Activated CD4-positive, CD25-positive, alpha-beta regulatory T cell treated with anti-CD3 and anti-CD28 coated beads, Interleukin-2, amount 50 U/mL, for 72 hours (primary cell): ENCODE results near the gene TRMT61A.
A peak's percentile ranks its signal among the peaks of the same experiment; 100 is the strongest.

Experiments
- DNase-seq: peaks from one replicate; pipeline ENCODE4 v3.0.0; 2021

The TRMT61A gene

DNA sequence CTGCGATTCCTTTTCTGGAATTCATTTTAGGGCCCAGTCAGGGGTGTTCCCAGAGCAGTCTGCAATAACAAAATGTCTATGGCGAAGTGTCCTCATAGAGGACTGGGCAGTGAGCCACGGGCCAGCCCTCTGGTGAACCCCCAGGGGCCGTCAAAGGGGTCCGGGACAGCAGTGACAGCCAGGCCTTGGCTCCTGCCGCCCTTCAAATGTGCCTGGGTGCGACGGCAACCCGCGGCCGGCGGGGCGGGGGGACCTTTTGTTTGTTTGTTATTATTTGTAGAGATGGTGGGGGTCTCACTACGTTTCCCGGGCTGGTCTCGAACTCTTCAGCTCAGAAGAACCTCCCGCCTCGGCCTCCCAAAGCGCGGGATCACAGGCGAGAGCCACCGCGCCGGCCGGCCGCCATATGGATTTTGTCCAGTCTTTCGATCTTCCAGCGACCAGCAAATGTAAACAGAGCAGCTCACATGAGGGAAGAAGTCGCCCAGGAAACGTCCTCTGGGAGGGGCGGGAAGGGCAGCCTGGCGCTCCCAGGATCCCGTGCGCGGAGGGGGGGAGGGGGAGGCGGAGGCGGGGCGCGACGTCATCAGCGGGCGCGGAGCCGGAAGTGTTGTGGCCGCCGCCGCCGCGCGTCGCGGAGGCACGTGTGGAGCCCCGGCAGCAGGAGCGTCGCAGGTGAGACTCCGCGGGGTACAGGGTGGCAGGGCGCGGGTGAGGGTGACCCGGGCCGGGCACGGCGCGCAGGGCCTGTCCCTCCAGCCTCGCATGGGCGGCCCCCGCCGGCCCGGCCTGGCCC lies at the start of gene TRMT61A:
TSS of gene TRMT61A (plus strand) at position 610 of the 796 bp plus-strand sequence. CDS start 783 bp downstream, outside the sequence.
- DNase-seq = peak; percentile 79

DNA sequence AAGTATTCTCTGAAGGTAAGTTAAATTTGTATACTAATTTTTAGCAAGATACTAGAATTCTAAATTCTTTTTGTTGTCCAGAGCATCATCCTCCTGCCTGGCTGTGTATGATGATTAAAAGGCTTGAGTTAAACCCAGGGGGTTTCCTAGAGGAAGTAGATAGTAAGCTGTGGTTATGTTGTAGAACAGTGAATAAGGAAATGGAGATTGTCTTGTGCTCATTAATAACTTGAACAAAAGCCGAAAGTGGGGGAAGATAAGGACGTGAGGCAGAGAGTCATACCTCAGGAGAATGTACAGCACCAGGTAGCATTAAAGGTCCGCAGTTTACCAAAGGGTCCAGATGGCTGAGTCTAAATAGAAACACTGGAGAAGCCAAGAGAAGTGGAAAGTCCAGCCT lies 48.4 kb upstream of the TRMT61A start:
- DNase-seq = no peak

DNA sequence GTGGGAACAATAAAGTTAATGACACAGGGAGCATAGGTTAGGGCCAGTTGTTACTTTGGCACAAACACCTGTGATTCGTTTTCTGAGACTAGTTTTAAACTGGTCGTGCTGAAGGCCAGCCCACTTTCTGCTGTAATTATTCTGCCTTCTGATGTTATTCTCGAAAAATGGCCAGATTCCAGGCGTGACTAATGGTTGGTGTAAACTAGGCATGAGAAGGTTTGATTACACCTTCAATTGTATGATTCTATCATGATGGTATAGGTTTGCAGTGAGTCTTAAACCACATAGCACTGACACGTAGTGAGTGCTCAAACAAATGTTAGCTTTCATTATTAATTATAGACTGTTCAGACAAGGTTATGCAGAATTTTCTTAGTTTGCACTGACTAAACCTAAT lies 45.4 kb upstream of the TRMT61A start:
- DNase-seq = no peak

DNA sequence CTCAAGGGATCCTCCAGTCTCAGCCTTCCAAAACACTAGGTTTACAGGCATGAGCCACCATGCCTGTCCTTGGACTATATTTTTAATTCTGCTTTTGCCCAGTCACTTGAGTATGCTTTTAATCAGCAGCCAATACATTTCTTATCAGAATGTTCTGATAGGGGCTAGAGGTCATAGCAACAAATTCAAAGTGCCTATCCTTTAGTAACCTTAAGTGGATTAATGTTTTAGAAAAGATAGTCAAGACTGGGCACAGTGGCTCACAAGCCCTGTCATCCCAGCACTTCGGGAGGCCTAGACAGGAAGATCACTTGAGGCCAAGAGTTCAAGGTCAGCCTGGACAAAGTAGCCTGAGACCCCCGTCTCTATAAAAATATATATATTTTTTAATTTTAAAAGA lies 43.5 kb upstream of the TRMT61A start:
- DNase-seq = no peak

DNA sequence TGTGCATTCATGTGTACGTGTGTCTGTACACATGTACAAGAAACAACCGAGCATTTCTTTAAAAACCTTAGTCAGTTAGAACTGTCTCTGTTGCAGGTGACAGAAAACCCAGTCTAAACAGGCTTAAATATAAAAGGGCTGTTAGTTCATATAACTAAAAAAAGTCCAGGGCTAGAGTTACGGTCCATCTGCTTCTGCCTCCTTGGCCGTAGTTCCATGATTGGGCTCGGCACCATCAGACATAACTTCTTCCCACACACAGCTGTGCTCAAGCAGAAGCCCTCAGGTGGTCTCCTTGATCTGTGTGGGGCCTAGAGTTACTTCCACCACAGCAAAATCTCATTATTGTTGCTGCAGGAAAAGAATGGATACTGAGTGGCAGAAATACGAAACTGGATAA lies 40.9 kb upstream of the TRMT61A start:
- DNase-seq = no peak

DNA sequence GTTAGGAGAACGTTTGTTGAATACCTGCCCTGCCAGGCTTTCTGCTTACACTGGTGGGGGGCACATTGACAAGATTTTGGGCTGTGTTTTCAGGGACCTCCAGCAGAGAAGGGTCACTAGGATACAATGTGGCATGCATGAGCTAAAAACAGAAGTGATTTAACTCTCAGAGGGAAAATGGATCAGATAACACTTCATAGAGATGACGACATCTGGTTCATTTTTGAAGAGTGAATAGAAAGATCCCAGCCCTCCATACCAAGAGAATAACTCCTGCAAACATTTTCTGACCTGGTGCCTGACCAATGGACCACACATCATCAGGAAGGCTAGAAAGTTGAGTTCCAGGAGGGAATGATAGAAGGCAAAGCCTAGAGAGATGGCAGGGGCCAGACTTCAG lies 40.0 kb upstream of the TRMT61A start:
- DNase-seq = no peak

DNA sequence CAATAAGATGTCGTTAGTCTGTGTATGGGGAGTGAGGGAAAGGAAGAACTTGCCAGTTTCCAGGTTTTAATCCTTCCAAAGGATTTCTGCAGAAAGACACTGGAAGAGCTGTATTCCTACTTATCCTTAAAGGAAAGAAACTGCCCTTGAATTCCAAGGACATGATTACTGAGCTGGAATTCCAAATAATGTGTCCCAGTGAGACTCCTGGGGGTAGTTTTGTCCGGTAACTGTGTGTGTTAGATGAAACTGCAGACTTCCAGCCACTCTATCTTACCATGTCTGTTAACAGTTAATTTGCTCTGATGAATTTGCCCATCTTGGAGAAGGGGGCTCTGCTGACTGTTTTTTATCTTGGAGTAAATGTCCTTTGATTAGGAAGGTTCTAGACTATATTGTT lies 39.4 kb upstream of the TRMT61A start:
- DNase-seq = no peak

DNA sequence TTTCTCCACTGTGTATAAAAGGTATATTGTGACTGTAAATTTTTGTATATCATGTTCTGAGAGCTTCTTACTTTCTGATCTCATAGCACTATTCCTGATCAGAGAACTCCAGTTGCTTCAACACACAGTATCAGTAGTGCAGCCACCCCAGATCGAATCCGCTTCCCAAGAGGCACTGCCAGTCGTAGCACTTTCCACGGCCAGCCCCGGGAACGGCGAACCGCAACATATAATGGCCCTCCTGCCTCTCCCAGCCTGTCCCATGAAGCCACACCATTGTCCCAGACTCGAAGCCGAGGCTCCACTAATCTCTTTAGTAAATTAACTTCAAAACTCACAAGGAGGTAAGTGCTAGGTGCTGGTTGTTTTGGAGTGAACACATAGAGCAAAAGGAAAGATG lies 37.3 kb upstream of the TRMT61A start:
- DNase-seq = no peak

DNA sequence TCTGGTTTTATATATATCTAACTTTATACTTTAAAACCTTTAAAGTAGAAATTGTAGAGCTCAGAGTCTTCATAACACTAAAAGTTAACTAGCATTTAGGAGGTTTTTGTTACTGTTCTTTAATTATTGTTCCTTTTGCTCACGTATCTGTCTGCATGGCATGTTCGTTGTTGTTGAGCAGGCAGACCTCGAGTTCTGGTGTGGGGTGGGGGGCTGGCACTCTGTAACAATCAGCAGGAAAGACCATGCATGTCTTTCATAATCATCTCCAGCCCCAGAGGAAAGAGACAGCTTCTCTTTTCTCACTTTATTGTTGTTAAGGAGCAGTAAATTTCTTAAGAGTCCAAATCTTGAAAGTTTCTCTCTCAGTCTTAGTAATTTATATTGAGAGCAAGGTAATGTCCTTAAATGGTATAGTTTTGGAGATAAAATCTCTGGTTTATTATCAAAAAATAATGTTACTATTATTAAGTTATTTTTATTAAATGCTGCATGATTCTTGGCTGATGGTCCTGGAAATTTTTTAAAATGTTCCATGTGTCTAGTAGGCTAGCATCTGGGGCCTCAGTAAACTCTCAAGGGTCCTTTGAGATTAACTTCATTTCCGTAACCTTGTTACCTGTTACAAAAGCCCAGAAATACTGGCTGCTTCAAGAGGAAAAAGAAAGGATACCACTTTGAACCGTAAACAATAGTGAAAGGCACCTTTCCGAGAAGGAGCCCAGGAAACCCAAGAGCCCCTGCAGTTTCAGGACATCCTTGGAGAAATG lies 36.7 kb upstream of the TRMT61A start:
- no peak for DNase-seq

DNA sequence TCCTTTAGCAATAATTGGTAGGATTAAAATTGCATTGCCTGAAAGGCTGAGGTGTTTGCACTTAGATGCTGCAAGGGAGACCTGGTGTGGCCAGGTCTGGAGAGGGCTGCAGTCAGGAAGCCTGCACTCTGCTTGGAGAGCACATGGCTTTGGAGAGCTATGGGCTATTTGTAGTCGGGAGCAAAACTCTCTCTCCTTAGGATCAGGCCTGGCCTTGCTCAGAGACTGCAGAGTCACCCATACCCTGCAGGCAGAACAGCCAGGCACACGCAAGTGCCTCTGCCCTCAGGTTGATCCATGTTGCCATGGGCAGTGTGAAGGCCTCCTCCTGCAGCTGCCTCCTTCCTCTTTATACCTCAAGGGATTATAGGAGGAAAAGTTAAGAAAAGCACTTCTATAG lies 33.1 kb upstream of the TRMT61A start:
- no peak for DNase-seq

DNA sequence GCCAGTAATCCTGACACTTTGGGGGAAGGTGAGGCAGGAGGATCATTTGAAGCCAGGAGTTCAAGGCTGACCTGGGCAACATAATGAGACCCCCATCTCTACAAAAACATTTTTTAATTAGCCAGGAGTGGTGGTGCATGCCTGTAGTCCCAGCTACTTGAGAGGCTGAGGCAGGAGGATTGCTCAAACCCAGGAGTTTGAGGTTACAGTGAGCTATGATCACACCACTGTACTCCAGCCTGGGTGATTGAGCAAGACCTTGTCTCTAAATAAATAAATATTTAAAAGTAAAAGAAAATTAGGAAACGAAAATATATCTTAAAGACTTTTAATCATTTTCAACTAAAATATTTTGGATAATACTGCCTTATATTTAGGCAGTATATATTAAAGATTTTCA lies 32.2 kb upstream of the TRMT61A start:
- no peak for DNase-seq

DNA sequence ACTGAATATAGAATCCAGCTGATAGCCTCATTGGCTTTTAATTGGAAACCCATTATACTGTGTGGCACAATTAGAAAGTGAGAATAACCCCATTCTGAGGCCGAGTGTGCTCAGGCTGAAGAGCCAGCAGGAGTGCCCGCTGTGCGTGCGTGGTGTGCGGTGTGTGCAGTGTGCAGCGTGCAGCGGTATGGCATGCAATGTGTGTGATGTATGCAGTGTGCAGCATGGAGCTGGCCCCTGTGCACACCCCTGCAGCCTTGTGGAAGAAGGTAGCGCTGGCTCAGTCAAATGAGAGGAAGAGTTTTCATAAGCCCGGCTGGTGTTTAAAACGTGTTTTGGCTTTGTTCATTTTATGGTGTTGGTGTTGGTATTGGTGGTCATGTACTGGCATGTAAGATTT lies 29.3 kb upstream of the TRMT61A start:
- DNase-seq = no peak

DNA sequence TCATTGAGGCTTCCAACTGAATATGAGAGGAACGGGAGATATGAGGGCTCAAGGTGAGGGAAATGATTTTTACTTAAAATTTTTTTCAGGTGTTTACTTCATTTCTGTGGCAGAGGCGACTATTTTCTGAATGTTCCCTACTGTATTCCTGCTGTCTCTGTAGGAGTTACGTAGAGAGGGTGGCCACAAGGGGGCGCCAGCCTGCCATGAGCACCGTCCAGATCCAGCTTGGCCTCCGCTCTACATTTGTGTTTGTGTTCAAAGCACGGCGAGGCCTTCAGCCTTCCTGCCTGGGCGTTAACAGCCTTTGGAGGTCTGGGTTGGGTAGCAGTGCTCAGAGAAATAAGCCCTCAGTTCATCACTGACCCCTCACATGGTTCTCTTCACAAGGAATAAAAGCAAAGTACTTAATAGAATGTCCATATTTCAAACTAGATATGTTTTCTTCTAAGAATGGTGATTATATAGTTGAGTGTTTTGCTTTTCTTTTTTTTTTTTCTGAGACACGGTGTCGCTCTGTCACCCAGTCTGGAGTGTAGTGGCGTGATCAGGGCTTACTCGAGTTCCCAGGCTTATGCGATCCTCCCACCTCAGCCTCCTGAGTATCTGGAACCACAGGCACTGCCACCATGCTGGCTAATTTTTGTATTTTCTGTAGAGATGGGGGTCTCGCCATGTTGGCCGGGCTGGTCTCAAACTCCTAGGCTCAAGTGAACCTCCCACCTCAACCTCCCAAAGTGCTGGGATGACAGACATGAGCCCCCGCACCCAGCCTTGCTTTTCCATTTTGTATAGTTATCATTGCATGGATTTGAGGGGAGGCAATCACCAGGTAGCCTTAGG lies 28.6 kb upstream of the TRMT61A start:
- peak; percentile 78 for DNase-seq

DNA sequence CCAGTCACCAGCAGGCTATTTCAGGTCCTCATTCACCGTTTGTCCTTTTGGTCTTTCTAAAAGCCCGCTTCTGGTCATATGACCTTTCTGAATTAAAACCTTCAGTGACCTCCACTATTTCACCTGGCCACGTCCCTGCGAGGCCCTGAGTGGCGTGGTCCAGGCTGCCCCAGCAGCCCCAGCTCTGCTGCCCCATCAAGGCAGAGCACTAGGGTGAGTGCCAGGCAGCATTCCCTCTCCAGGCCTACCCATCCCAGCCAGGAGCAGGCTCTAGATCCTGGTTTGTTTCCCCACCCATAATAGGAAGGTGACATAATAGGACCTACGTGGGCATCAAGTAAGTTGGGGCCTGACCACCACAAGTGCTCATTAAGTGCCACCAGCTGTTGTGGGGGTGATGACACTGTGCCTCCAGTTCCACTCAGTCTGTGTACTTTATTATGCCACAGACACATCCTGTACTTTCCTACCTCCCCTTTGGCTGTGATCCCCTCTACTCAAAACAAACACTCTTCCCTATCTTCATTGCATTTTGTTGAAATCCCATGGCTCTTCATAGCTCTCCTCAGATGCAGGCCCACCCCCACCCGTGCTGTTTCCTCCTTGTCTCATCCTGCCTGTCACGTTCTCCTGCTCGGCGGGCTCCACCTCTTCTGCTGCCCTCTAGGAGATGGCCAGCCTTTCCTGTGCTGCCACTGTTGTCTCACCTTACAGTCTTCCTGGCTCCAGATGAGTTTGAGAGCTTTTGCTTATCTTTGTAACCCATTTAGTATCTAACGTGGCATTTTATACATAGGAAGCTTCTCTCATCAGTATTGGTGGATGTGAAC lies 27.7 kb upstream of the TRMT61A start:
- DNase-seq = no peak

DNA sequence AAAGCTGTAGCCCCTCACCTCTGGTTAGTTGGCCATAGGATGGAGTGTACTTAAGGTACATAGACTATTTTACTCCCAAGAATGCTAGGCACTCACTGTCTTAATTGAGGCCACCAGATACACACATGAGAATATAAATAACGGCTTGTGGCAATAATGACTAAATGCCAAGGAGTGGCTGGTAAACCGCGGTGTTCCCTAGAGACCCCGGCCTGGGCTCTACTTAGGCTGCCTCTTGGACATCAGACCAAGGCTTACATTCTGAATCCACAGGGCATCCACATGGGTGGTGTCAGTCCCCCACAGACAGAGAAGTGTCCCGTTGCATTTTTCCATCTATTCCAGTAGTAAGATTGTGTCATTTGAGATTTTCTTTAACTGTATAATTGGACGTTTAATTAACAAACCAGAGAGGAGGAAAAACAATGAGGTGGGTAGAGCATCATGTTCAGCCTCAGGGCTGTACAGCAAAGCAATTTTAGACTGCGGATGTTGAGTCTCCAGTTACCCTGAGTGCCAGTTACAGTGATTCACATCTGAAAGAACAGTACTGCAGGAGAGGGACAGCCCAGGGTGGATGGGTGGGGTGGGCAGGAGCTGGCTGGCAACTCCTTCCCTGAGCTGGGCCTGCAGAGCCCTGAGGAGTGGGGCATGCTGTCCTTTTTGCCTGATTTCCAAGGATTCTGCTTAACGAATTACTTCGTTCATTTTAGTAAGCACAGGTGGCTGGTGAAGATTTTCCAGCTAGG lies 26.9 kb upstream of the TRMT61A start:
- no peak for DNase-seq

DNA sequence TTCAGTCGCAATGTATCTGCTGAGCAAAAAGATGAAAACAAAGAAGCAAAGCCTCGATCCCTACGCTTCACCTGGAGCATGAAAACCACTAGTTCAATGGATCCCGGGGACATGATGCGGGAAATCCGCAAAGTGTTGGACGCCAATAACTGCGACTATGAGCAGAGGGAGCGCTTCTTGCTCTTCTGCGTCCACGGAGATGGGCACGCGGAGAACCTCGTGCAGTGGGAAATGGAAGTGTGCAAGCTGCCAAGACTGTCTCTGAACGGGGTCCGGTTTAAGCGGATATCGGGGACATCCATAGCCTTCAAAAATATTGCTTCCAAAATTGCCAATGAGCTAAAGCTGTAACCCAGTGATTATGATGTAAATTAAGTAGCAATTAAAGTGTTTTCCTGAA lies 26.1 kb upstream of the TRMT61A start:
- DNase-seq = no peak

DNA sequence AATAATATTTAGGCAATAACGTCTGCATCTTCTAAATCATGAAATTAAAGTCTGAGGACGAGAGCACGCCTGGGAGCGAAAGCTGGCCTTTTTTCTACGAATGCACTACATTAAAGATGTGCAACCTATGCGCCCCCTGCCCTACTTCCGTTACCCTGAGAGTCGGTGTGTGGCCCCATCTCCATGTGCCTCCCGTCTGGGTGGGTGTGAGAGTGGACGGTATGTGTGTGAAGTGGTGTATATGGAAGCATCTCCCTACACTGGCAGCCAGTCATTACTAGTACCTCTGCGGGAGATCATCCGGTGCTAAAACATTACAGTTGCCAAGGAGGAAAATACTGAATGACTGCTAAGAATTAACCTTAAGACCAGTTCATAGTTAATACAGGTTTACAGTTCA lies 25.7 kb upstream of the TRMT61A start:
- DNase-seq = no peak

DNA sequence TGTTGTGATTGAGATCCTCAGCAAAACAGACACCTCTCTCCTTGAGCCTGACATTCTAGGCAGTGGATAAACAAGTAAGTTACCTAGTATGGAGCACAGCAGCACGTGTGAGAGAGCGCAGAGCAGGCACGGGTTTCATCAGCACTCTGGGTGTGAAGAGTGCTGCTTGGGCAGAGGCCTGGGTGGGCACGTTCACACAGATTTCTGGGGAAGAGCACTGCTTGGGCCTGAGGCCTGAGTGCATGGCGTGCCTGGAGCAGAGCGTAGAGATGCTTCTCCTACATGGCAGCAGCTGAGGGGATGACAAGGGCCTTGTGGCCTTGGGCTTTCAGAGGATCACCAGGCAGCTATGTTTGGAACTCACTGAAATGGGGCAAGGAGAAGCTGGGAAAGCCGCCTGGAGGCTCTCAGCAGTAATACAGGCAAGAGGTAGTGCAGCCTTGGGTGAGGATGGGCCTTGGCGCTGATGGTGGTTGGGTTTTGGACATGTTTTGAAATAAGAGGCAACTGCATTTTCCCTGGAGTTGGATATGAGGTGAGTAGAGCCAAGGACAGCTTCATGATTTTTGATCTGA lies 23.9 kb upstream of the TRMT61A start:
- no peak for DNase-seq

DNA sequence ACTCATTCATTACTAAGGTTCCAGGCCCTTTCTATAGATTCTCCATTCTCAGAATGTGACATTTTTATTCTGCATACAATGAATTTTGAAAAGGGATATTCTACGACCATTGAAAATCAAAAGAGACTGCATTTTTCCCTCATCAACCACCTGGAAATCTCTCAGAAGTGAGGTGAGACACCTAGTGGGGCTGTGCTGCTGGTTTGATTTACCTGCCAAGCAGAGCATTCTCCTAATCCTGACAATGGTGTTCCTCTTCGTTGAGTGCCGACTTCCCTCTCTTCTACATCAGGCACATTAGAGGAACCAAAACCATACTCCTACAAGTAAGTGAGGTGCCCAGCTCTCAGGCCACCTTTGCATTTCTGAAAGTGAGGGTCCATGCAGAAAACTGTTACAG lies 21.2 kb upstream of the TRMT61A start:
- DNase-seq = no peak

DNA sequence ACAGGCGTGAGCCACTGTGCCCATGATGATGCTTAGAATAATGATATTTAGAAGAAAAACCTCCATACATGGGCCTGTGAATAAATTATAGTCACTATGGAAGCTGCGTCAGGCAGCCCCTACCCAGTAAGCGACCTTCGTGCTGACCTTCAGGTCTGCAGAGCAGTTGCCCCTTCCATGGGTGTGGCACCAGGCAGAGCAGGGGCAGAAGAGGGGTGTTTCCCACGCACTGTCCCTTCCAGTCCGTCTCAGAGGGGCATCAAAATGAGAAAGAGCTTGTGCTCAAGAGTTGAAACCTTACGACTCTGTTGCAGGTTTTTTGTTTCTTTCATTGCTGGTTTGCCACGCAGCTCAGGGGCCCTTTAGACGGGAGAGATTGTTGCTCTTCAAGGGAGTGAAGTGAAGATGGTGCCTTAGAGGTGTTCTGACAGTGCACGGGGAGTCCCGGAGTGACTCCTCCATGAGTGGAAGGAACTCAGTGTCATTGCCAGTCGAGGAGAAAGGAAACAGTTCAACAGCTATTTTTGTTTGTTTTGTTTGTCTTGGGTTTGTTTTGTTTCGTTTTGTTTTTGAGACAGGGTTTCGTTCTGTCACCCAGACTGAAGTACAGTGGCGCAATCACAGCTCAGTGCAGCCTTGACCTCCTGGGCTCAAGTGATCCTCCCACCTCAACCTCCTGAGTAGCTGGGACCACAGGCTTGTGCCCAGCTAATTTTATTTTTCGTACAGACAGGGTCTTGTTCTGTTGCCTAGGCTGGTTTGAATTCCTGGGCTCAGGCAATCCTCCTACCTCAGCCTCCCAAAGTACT lies 20.3 kb upstream of the TRMT61A start:
- no peak for DNase-seq
